Measurements from ENCODE around the gene TFF1.

TFF1 gene

DNA sequence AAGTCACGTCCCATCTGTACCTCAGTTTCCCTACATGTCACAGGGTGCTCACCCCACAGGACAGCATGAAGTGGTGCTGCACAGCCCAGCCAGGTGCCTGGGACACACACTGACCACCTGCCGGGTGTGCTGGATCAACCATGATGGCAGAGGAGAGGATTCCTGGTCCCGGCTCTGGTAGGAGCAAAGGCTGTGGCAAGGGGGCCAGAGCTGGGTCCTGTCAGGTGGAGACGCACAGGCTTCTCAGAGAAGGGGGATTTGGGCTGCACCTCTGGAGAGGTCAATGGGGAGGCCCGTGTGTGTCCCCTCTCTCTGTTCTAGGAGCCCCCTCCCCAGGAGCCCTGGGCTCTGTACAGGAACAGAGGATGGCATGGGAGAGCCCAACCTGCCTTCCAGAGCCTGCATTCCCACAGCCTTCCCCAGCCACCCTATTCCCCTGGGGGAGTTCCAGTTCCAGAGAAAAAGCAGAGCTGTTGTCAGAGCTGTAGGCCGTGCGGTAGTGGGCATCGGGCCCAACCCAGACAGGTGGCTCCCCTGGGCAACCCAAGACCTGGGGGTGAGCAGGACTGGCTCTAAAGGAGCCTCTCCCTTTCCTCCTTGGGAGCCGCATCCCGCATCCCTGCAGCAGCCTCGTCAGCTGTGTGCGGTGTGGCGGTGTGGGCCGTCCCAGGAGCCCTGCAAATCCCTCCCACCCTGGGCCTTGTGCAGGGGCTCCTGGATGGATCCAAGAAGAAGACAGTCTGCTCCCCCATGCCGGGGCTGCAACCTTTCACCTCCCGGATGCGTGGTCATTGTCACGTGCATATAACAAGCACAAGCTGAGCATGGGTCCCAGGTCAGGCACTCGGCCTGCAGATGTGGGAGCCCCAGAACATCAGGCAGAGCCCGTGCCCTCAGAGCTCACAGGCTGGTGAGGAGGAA, 48.2 kb downstream of the TFF1 start:
- Histone ChIP-seq H3K4me1 (ENCODE audit: insufficient read depth, low read length, severe bottlenecking) (peaks cover 7% of the 10 kb centered on the region), H3K9ac (ENCODE audit: low read length) (no peak overlapping the region), H3K9me3 (ENCODE audit: low read length) (no peaks in the 10 kb centered on the region), H3F3A (ENCODE audit: insufficient read depth, low read length) (no peaks in the 10 kb centered on the region), H3K9me2 (ENCODE audit: low read depth, low read length) (no peaks in the 10 kb centered on the region), H3K27ac (ENCODE audit: low read depth, low read length, poor library complexity, severe bottlenecking) (no peak overlapping the region), H3K4me3 (ENCODE audit: low read depth, low read length, poor library complexity, severe bottlenecking) (no peak overlapping the region), H2AFZ (ENCODE audit: low read length) (no peak overlapping the region), H4K20me1 (ENCODE audit: insufficient read depth, low read length) (no peaks in the 10 kb centered on the region), H3K79me2 (ENCODE audit: insufficient read depth, low read length) (no peaks in the 10 kb centered on the region), H3K4me2 (ENCODE audit: low read length) (no peak overlapping the region), H3K27me3 (ENCODE audit: insufficient read depth, low read length) (peaks cover 2% of the 10 kb centered on the region; the same call in 1 of the 2 replicates), H3K36me3 (ENCODE audit: insufficient read depth, low read length) (no peaks in the 10 kb centered on the region)
- no peak for TF ChIP-seq EZH2 (IDR thresholded peaks at IDR 0.05; ENCODE audit: borderline replicate concordance, low read length)
- TF ChIP-seq, protein P1, sequence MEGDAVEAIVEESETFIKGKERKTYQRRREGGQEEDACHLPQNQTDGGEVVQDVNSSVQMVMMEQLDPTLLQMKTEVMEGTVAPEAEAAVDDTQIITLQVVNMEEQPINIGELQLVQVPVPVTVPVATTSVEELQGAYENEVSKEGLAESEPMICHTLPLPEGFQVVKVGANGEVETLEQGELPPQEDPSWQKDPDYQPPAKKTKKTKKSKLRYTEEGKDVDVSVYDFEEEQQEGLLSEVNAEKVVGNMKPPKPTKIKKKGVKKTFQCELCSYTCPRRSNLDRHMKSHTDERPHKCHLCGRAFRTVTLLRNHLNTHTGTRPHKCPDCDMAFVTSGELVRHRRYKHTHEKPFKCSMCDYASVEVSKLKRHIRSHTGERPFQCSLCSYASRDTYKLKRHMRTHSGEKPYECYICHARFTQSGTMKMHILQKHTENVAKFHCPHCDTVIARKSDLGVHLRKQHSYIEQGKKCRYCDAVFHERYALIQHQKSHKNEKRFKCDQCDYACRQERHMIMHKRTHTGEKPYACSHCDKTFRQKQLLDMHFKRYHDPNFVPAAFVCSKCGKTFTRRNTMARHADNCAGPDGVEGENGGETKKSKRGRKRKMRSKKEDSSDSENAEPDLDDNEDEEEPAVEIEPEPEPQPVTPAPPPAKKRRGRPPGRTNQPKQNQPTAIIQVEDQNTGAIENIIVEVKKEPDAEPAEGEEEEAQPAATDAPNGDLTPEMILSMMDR (IDR thresholded peaks at IDR 0.05; ENCODE audit: low read length) = no peak

DNA sequence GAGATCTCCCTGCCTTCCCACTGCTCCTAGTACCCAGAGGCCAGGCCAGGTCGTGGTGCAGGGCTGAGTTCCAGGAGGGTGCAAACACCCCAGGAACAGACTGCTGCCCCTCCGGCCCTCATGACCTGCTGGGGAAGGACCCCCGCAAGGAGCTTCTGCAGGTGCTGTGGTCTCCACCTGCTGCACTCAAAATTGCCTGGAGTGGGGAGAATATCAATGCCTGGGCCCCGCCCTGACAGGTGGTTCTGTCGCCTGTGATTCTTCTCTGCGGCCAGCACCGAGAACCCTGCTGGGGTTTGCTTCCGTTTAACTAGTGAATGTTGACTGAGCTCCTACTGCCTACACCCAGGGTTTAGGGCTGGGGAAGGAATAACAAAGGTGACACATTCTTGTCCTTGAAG, 49.0 kb downstream of the TFF1 start:
- Histone ChIP-seq H3K9ac (ENCODE audit: low read length) (no peak overlapping the region), H4K20me1 (ENCODE audit: insufficient read depth, low read length) (no peaks in the 10 kb centered on the region), H3K27ac (ENCODE audit: low read depth, low read length, poor library complexity, severe bottlenecking) (no peak overlapping the region), H3K4me1 (ENCODE audit: insufficient read depth, low read length, severe bottlenecking) (peaks cover 7% of the 10 kb centered on the region), H3K27me3 (ENCODE audit: insufficient read depth, low read length) (no peaks in the 10 kb centered on the region), H3K4me2 (ENCODE audit: low read length) (no peak overlapping the region), H3K4me3 (ENCODE audit: low read depth, low read length, poor library complexity, severe bottlenecking) (no peak overlapping the region), H3F3A (ENCODE audit: insufficient read depth, low read length) (no peaks in the 10 kb centered on the region), H3K36me3 (ENCODE audit: insufficient read depth, low read length) (no peaks in the 10 kb centered on the region), H3K9me3 (ENCODE audit: low read length) (no peaks in the 10 kb centered on the region), H3K79me2 (ENCODE audit: insufficient read depth, low read length) (no peaks in the 10 kb centered on the region), H2AFZ (ENCODE audit: low read length) (no peak overlapping the region), H3K9me2 (ENCODE audit: low read depth, low read length) (no peaks in the 10 kb centered on the region)
- no peak for TF ChIP-seq EZH2 (IDR thresholded peaks at IDR 0.05; ENCODE audit: borderline replicate concordance, low read length)
- TF ChIP-seq, protein P1 (IDR thresholded peaks at IDR 0.05; ENCODE audit: low read length) = no peak

DNA sequence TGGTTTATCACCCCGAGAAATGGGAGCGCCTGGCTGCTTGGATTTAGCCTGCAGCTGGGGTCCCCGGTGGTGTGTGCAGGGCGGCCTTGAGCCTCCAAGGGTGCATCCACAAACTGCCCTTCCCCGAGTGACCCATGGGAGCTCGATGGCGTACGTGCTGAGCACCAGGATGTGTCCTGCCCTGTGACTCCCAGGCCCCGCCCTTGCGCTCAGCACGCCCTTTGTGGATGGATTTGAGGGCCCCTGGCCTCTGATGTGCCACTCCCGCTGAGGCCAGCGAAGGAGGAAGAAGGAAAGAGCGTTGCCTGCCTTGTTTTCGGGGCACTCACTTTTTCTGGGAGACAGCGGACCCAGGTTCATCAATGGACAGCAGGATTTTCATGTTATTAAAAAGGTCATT, 49.4 kb downstream of the TFF1 start:
- Histone ChIP-seq H3K9me2 (ENCODE audit: low read depth, low read length) (no peaks in the 10 kb centered on the region), H3K4me2 (ENCODE audit: low read length) (no peak overlapping the region), H3K36me3 (ENCODE audit: insufficient read depth, low read length) (no peaks in the 10 kb centered on the region), H3K4me1 (ENCODE audit: insufficient read depth, low read length, severe bottlenecking) (peaks cover 7% of the 10 kb centered on the region), H4K20me1 (ENCODE audit: insufficient read depth, low read length) (no peaks in the 10 kb centered on the region), H3K9ac (ENCODE audit: low read length) (no peak overlapping the region), H3K4me3 (ENCODE audit: low read depth, low read length, poor library complexity, severe bottlenecking) (no peak overlapping the region), H3K9me3 (ENCODE audit: low read length) (no peaks in the 10 kb centered on the region), H3K27ac (ENCODE audit: low read depth, low read length, poor library complexity, severe bottlenecking) (no peak overlapping the region), H3F3A (ENCODE audit: insufficient read depth, low read length) (no peaks in the 10 kb centered on the region), H3K27me3 (ENCODE audit: insufficient read depth, low read length) (no peaks in the 10 kb centered on the region), H3K79me2 (ENCODE audit: insufficient read depth, low read length) (no peaks in the 10 kb centered on the region), H2AFZ (ENCODE audit: low read length) (no peak overlapping the region)
- no peak for TF ChIP-seq EZH2 (IDR thresholded peaks at IDR 0.05; ENCODE audit: borderline replicate concordance, low read length)
- TF ChIP-seq, protein P1 (IDR thresholded peaks at IDR 0.05; ENCODE audit: low read length) = no peak

Measured in OCI-LY1 (cell line).